Activated CD4-positive, alpha-beta T cell treated with anti-CD3 and anti-CD28 coated beads, Interleukin-2, Interleukin-6, amounts not matched to agents 100 ng/mL and 50 ng/mL, durations not matched to agents 16 hours and 8 hours (primary cell): ENCODE data around the gene SYNPR.
"Not testable (repeated sequence)": the region's sequence is repeated elsewhere in the genome, so short reads cannot be mapped to it uniquely, and the experiment has no call there.

Experiments
- DNase-seq: peaks from one replicate; pipeline ENCODE4 v3.0.0-alpha.2; 2020

The SYNPR gene

GRCh38 chr3:63278171-63279004, at the start of gene SYNPR:
TSS of gene SYNPR (plus strand) at chr3:63278308.
- no peak for DNase-seq

- DNase-seq: peak; percentile 14
Measured at GRCh38 chr3:63228677-63229076, 49.4 kb upstream of the SYNPR start.

GRCh38 chr3:63230146-63230545, 48.0 kb upstream of the SYNPR start:
- no peak for DNase-seq

- no peak for DNase-seq
Measured at GRCh38 chr3:63231643-63232042, 46.5 kb upstream of the SYNPR start.

GRCh38 chr3:63232764-63233396, 45.2 kb upstream of the SYNPR start:
- no peak for DNase-seq

GRCh38 chr3:63240381-63240902, 37.7 kb upstream of the SYNPR start:
- no peak for DNase-seq

GRCh38 chr3:63242124-63242523, 36.0 kb upstream of the SYNPR start:
- DNase-seq: no peak

- DNase-seq: no peak
Measured at GRCh38 chr3:63244486-63244885, 33.6 kb upstream of the SYNPR start.

GRCh38 chr3:63245726-63246241, 32.3 kb upstream of the SYNPR start:
- no peak for DNase-seq

GRCh38 chr3:63248015-63248414, 30.1 kb upstream of the SYNPR start:
- DNase-seq: no peak

GRCh38 chr3:63251499-63251898, 26.6 kb upstream of the SYNPR start:
- no peak for DNase-seq

GRCh38 chr3:63255819-63256218, 22.3 kb upstream of the SYNPR start:
- not testable (repeated sequence) for DNase-seq

GRCh38 chr3:63264716-63265115, 13.4 kb upstream of the SYNPR start:
- no peak for DNase-seq

- DNase-seq: no peak
Measured at GRCh38 chr3:63274359-63274758, 3.7 kb upstream of the SYNPR start.

- DNase-seq: no peak
Measured at GRCh38 chr3:63279005-63279841, 1.1 kb downstream of the SYNPR start.

GRCh38 chr3:63287610-63288009, 9.5 kb downstream of the SYNPR start:
- DNase-seq: no peak

GRCh38 chr3:63290686-63291085, 12.6 kb downstream of the SYNPR start:
- DNase-seq: no peak

GRCh38 chr3:63294332-63294731, 16.2 kb downstream of the SYNPR start:
- DNase-seq: no peak

GRCh38 chr3:63295356-63295755, 17.2 kb downstream of the SYNPR start:
- no peak for DNase-seq

- no peak for DNase-seq
Measured at GRCh38 chr3:63295806-63296205, 17.7 kb downstream of the SYNPR start.

- no peak for DNase-seq
Measured at GRCh38 chr3:63296249-63296648, 18.1 kb downstream of the SYNPR start.

GRCh38 chr3:63303238-63303637, 25.1 kb downstream of the SYNPR start:
- no peak for DNase-seq

- DNase-seq: no peak
Measured at GRCh38 chr3:63304421-63304820, 26.3 kb downstream of the SYNPR start.
